Retinal pigment epithelial cell (primary cell): ENCODE results near the gene EPO.
A peak's percentile ranks its signal among the peaks of the same experiment; 100 is the strongest.

Source experiments
- DNase-seq: peaks from one replicate; pipeline ENCODE4 v3.0.0-alpha.2; 2010; ENCODE audit warnings: low read depth
- H3K4me3 ChIP-seq: 2 replicates; pipeline ENCODE4 v1.5.1; 2011; ENCODE audit warnings: mild to moderate bottlenecking, low read length, control low read depth, moderate library complexity
- CTCF ChIP-seq: conservative IDR thresholded peaks from 2 replicates; pipeline ENCODE4 v1.5.1; 2011; ENCODE audit warnings: low read depth, low read length, control low read depth, inconsistent platforms

The EPO gene

GRCh38 chr7:100675581-100676350, 44.5 kb upstream of the EPO start:
- peak; percentile 34 for DNase-seq
- H3K4me3 ChIP-seq = peak overlapping the region; percentile 92
- TF ChIP-seq CTCF = no peak

DNA sequence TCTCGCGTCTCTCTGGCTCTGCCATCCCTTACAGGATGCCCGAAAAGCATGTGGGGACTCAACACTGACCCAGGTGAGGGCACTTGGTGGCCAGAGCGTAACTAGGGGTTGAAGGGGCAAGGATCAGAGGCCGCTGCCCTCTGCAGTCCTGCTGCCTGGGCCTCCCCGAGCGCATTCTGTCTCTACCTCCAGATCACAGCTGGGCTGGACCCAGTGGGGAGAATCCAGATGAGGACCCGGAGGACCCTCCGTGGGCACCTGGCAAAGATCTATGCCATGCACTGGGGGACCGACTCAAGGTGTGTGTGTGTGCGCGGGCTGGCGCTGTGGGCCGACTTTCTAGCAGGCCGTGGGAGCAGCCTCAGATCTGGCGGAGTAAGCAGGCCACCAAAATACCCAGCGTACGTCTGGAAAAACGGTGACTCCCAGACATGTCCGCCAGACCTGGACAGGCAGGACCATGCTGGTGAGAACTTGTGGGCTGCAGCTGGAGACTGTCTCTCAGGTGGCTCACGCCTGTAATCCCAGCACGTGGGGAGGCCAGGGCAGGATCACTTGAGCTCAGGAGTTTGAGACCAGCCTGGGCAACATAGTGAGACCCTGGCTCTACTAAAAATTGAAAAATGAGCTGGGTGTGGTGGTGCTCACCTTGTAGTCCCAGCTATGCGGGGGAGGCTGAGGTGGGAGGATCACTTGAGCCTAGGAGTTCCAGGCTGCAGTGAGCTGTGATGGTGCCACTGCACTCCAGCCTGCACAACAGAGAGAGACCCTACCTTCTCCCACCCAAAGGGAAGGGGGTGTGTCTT, 43.6 kb upstream of the EPO start:
- no peak for TF ChIP-seq CTCF
- DNase-seq = no peak
- H3K4me3 ChIP-seq = peak overlapping the region; percentile 92

DNA sequence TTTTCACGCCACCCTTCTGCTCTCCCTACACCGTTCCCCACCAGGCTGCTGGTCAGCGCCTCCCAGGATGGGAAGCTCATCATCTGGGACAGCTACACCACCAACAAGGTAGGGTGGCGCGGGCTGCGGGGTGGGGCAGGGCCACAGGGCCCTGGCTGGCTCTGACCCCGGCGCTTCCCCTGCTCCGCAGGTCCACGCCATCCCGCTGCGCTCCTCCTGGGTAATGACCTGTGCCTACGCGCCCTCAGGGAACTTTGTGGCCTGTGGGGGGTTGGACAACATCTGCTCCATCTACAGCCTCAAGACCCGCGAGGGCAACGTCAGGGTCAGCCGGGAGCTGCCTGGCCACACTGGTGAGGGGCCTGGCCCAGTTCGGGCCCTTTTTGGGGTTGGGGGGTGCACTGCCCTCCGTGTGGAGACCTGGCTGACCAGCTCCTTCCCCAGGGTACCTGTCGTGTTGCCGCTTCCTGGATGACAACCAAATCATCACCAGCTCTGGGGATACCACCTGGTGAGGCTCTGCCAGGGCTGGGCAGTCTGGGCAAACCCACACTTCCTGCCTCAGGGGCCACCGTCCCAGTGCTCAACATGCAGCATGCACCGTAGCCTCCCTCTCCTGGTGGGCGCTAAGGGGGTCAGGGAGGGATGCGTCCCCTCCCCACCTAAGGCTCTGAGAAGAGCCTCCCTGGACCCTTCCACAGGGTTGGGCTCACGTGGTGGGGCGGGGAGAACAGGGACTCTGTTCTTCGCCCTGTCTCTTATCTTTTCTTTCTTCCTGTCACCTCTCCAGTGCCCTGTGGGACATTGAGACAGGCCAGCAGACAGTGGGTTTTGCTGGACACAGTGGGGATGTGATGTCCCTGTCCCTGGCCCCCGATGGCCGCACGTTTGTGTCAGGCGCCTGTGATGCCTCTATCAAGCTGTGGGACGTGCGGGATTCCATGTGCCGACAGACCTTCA, 42.7 kb upstream of the EPO start:
- no peak for TF ChIP-seq CTCF
- no peak for DNase-seq
- H3K4me3 ChIP-seq = no peak overlapping the region

DNA sequence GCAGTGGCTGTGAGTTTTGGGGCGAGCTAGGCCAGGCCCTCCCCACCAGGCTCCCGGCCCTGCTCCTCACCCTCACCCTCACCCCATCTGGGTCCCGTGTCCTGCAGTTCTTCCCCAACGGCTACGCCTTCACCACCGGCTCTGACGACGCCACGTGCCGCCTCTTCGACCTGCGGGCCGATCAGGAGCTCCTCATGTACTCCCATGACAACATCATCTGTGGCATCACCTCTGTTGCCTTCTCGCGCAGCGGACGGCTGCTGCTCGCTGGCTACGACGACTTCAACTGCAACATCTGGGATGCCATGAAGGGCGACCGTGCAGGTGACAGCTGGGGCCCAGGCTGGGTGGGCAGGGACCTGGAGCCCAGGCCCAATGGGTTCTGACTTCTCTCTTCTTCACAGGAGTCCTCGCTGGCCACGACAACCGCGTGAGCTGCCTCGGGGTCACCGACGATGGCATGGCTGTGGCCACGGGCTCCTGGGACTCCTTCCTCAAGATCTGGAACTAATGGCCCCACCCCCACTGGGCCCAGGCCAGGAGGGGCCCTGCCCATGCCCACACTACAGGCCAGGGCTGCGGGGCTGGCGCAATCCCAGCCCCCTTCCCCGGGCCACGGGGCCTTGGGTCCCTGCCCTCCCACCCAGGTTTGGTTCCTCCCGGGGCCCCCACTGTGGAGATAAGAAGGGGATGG, 41.8 kb upstream of the EPO start:
- no peak for DNase-seq
- no peak for TF ChIP-seq CTCF
- H3K4me3 ChIP-seq = no peak overlapping the region

DNA sequence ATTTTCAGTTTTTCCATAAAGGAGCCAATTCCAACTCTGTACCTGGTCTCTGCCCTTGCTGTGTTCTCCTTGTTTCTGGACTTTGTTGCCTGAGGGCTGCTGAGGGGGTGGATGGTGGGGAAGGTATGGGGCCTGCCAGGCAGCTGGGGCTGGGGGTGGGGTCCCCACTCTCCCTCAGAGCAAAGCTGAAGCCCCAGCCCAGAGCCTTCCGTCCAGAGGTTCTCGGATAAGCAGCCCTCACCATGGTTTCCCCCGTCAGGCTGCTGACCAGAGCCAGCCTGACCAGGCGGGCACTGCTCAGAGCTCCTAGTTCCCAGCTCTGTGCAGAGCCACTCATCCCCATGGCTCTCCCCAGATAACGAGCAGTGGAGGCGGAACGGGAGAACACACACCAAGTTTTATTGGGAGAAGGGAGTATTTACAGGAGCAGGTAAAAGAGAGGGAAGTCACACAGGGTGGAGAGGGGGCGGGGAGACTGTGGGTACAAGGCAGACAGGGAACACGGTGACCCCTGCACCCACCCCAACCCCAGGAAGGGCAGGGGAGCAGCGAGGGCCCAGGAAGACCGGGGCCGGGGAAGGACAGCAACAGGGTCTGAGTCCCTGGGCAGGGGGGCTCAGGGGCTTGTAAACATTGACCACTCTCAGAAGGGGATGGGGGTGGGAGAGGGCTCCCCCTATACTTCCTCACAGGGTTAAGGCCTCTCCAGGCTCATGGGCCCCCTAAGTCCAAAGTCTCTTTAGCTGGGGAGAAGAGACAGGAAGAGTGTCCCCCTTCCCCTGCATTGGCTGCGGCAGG, 40.9 kb upstream of the EPO start:
- no peak for DNase-seq
- H3K4me3 ChIP-seq = no peak overlapping the region
- no peak for TF ChIP-seq CTCF
